ENCODE data around the gene PEX16. TPM values are rescaled to one million over a fixed set of nuclear protein-coding genes. Genes with fewer than 3 reads are reported as not detected.

Gene PEX16
- total and polyA plus RNA-seq, 5 donors: 14.3 to 17.7 (median 16.7) TPM

DNA sequence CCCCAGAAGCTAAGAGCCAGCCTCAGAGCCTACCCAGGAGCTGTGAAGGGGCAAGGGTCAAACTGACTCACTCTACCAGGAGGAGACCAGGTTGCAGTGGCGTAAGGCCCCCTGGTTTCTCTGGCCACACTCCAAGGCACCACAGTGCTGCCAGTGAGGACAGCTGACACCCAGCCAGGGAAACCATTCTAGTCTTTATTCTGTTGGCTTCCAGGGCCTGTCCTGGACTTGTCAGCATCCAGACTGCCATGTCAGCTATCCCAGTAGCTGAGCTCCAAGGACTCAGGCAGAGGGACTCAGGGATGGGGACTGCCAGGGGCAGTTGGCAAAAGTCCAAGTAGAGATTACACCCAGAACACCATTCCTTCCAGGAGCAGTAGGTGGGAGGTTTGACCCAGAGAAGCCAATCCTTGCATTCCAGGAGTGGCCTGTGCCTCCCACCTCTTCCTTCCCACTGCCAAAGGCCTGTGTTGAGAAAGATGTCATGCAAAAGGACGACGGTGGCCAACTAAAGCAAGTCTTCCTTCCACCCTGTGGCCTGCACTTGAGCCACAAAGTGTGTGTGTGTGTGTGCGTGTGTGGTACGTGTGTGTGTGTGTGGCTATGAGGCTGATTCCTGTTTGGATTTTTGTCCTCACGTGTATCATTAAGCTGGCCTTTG, 35.8 kb downstream of the PEX16 start:
- Histone ChIP-seq H3K4me3 (ENCODE audit: low read length) (no peak overlapping the region), H3K4me1 (ENCODE audit: control insufficient read depth, insufficient read depth, low read length) (no peaks in the 10 kb centered on the region), H3K27ac (ENCODE audit: low read length) (no peak overlapping the region), H3K27me3 (ENCODE audit: control insufficient read depth, insufficient read depth) (no peaks in the 10 kb centered on the region), H3K9me3 (ENCODE audit: control insufficient read depth, low read length) (no peaks in the 10 kb centered on the region)
- ATAC-seq (no peak), DNase-seq (peak in 1 of 3 donors; percentile 24)
- 65% methylated on average over 6 of the region's 6 CpGs for WGBS
- intact Hi-C loops (cut with DNase I): no loop called here

DNA sequence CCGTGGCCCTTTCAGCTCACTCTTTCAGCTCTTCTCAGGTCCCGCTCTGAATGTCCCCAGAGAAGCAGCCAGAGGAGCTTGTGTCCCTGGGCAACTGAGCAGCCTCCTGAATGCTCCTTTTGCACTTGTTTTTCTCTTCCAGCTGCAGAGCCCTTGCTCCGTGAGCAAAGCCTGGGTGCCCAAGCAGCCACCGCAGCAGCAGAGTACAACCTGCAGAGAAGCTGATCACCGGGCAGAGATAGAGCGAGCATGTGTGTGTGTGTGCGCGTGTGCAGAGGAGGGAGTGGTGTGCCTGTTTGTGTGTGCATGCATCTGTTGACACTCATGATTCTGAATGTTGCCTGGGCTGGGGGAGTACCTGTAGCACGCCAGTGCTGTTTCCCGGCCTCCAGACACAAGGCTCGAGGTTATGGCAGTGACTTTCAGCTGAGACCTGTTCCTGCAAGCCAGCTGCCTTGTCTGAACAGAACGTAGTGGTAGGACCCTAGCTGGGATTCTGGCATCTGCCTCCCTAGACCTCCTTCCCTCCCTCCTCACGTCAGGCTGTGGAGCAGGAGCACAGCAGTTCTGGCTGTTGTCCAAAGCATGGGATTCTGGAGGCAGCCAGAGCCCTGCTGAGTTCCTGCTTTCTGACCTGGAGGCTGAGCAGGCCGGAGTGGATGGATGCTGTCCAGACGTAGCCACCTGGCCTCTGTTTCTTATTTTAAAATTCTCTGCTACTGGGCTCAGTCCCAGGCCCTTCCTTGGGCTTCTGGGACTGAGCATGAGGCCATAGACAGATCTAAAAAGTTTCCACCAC, 36.7 kb downstream of the PEX16 start:
- Histone ChIP-seq H3K4me3 (ENCODE audit: low read length) (no peak overlapping the region), H3K27ac (ENCODE audit: low read length) (no peak overlapping the region), H3K9me3 (ENCODE audit: control insufficient read depth, low read length) (no peaks in the 10 kb centered on the region), H3K4me1 (ENCODE audit: control insufficient read depth, insufficient read depth, low read length) (no peaks in the 10 kb centered on the region), H3K27me3 (ENCODE audit: control insufficient read depth, insufficient read depth) (no peaks in the 10 kb centered on the region)
- ATAC-seq: no peak
- 74% methylated on average over 15 of the region's 15 CpGs for WGBS
- DNase-seq: peak in 1 of 3 donors; percentile 18
- intact Hi-C loops (cut with DNase I): no loop called here

DNA sequence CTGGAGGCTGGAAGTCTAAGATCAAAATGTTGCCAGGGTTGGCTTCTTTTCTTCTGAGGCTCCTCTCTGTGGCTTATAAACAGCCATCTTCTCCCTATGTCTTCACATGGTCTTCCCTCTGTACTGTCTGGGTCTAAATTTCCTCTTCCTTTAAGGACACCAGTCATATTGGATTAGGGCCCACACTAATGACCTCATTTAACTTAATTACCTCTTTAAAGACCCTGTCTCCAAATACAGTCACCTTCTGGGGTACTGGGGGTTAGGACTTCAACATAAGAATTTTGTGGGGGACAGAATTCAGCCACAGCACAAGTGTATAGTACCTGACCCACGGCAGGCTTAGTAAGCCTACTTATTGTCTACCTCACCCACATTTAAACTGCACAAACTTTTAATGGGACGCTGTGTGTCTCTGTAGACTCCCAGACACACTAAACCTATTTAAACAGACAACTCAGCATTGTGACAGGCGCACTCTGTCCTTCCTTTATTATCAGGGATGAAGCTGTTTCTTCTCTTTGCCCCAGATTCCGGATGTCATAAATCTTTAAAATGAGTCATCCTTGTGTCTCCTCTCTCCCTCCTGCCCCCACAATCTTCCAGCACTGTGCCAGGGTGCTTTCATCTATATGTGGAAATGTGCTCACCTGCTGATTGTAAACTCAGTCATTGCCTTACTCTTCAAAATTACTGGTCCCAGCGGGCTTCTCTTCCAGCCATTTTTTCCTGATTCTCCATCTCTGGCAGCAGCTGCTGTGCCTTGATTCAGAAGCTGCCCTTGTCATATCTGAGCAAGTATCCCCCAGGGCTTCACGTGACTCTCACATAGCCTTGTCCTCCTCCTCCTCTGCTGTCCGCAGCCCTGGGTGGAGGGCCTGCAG, 37.6 kb downstream of the PEX16 start:
- Histone ChIP-seq H3K27me3 (ENCODE audit: control insufficient read depth, insufficient read depth) (no peaks in the 10 kb centered on the region), H3K9me3 (ENCODE audit: control insufficient read depth, low read length) (no peaks in the 10 kb centered on the region), H3K4me1 (ENCODE audit: control insufficient read depth, insufficient read depth, low read length) (no peaks in the 10 kb centered on the region), H3K27ac (ENCODE audit: low read length) (no peak overlapping the region), H3K4me3 (ENCODE audit: low read length) (no peak overlapping the region)
- WGBS: 69% methylated on average over 7 of the region's 7 CpGs
- peak in 1 of 3 donors; percentile 40 for DNase-seq
- intact Hi-C loops (cut with DNase I): no loop called here
- ATAC-seq: no peak

DNA sequence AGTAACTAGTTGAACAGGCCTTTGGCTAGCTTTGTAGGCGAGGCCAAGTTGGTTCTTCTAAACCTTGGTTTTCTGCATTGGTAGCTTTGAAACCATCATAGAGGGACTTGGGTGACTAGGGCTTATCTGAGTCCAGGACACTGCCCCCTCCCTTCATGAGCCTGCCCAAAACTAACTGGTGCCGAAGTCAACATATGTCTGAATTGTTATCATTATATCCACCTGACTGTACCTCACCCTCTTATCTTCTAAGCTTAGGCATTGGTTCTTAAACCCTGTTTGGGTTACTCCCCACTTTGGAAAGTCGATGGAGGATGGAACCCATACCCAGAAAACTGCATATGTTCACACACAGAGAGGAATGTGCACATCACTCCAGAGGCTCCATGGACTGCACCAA, 39.8 kb downstream of the PEX16 start:
- Histone ChIP-seq H3K9me3 (ENCODE audit: control insufficient read depth, low read length) (no peaks in the 10 kb centered on the region), H3K27ac (ENCODE audit: low read length) (no peak overlapping the region), H3K27me3 (ENCODE audit: control insufficient read depth, insufficient read depth) (no peaks in the 10 kb centered on the region), H3K4me1 (ENCODE audit: control insufficient read depth, insufficient read depth, low read length) (no peaks in the 10 kb centered on the region), H3K4me3 (ENCODE audit: low read length) (no peak overlapping the region)
- WGBS: 94% methylated on average over 3 of the region's 3 CpGs
- intact Hi-C loops (cut with DNase I): no loop called here
- DNase-seq (no peak), ATAC-seq (no peak)

DNA sequence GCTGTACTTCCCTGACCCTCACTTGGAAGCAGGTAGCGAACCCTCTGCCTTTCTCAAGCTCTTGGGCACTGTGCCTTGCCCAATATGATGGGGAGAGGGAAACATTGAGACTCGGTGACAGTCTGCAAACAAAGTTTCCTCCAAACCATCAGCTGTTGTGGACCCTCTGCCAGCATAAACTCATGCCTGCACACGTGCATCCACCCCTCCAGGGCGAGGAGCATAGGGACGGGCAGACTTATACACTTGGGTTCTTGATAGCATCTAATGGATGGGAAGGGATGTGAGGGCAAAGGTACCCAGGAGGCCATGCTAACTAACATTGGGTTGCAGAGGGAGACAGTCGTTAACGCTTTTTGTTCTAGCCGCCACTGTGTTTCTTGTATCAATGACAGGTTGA, 40.5 kb downstream of the PEX16 start:
- DNase-seq (no peak), ATAC-seq (no peak)
- peak overlapping the region; percentile 0 for H3K27ac ChIP-seq (ENCODE audit: low read length)
- H3K27me3 ChIP-seq (ENCODE audit: control insufficient read depth, insufficient read depth): no peaks in the 10 kb centered on the region
- H3K4me3 ChIP-seq (ENCODE audit: low read length): no peak overlapping the region
- 91% methylated on average over 8 of the region's 8 CpGs for WGBS
- H3K4me1 ChIP-seq (ENCODE audit: control insufficient read depth, insufficient read depth, low read length): no peaks in the 10 kb centered on the region
- H3K9me3 ChIP-seq (ENCODE audit: control insufficient read depth, low read length): no peaks in the 10 kb centered on the region
- intact Hi-C loops (cut with DNase I): no loop called here

DNA sequence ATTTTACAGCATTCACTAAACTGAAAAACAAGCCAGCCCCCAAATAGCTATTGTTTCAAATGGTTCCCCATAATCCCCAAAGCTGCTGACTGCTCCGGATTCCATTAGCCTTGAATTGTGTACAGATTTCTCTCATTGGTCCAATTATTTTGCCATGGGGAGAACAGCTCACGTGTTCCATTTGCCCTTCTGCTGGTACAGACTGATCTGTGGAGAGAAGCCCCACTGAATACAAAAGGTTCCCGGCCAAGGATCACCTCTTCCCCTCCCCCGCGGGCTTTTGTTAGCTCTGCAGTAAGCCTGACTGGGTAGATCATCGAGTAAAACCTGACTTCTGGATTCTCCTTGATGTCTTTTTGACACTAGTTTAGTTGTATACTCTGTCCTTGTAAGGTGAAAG, 41.3 kb downstream of the PEX16 start:
- no peak for DNase-seq
- WGBS: 67% methylated on average over 6 of the region's 6 CpGs
- Histone ChIP-seq H3K27ac (ENCODE audit: low read length) (no peak overlapping the region), H3K4me1 (ENCODE audit: control insufficient read depth, insufficient read depth, low read length) (no peaks in the 10 kb centered on the region), H3K4me3 (ENCODE audit: low read length) (no peak overlapping the region), H3K9me3 (ENCODE audit: control insufficient read depth, low read length) (no peaks in the 10 kb centered on the region), H3K27me3 (ENCODE audit: control insufficient read depth, insufficient read depth) (no peaks in the 10 kb centered on the region)
- intact Hi-C loops (cut with DNase I): no loop called here
- peak in 1 of 2 donors; percentile 32 for ATAC-seq

DNA sequence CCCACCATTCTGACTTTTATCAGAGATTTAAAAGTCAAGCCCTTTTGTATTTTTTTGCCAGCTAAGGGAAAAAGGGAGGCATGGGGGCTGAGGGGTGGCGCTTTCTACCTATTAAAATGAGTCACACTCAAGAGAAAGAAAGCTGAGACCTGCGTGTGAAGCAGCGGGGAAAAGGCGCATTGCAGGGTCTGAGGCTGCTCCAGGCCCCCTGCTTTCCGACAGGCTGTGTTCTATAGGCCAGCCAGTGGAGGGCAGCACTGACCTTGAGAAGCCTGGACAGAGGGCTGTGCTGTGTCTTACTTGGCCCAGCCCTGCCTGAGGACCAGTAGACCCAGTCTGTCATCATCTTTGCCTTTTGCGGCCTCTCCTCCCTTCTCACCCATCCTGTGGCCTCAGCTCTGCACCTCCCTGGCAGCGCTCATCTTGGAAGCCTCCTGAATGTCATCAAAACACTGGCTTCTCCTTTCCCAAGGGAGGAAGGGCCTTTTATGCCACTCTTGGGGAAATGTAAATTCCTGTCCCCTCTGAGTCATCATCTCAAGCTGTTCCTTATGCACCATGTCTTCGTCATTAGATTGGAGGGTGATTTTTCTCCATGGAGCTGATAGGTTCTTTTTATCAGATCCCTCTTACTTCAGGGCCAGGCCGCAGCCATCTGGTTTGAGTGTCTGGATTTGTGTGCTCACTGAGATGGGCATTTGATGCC, 44.9 kb downstream of the PEX16 start:
- Histone ChIP-seq H3K4me3 (ENCODE audit: low read length) (no peak overlapping the region), H3K27ac (ENCODE audit: low read length) (no peak overlapping the region), H3K9me3 (ENCODE audit: control insufficient read depth, low read length) (no peaks in the 10 kb centered on the region), H3K4me1 (ENCODE audit: control insufficient read depth, insufficient read depth, low read length) (no peaks in the 10 kb centered on the region), H3K27me3 (ENCODE audit: control insufficient read depth, insufficient read depth) (no peaks in the 10 kb centered on the region)
- DNase-seq (peak in 1 of 3 donors; percentile 55), ATAC-seq (peak; percentile 37 to 71)
- intact Hi-C loops (cut with DNase I): no loop called here
- WGBS: 63% methylated on average over 9 of the region's 9 CpGs

DNA sequence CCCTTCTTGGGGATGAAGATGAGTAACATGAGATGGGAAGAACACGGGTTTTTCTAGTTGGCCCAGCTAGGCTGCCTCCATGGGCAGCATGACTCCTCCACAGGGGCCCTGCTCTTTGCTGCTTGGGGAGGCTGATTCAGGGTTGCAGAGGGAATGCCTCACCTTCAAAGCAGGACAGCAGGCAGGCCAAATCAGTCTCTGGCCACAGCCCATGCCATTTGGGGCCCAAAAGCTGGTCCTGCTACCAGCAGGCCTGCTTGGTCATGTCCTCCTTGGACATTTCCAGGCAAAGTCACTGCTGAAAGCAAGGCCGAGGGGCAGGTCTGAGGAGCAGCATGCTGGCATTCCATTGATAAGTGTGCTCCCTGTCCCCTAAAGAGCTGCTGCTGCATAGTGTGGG, 46.0 kb downstream of the PEX16 start:
- no peak overlapping the region for H3K4me3 ChIP-seq (ENCODE audit: low read length)
- no peak overlapping the region for H3K27ac ChIP-seq (ENCODE audit: low read length)
- DNase-seq (no peak), ATAC-seq (no peak)
- intact Hi-C loops (cut with DNase I): no loop called here
- no peaks in the 10 kb centered on the region for H3K27me3 ChIP-seq (ENCODE audit: control insufficient read depth, insufficient read depth)
- 92% methylated on average over 2 of the region's 2 CpGs for WGBS
- no peaks in the 10 kb centered on the region for H3K9me3 ChIP-seq (ENCODE audit: control insufficient read depth, low read length)
- no peaks in the 10 kb centered on the region for H3K4me1 ChIP-seq (ENCODE audit: control insufficient read depth, insufficient read depth, low read length)

DNA sequence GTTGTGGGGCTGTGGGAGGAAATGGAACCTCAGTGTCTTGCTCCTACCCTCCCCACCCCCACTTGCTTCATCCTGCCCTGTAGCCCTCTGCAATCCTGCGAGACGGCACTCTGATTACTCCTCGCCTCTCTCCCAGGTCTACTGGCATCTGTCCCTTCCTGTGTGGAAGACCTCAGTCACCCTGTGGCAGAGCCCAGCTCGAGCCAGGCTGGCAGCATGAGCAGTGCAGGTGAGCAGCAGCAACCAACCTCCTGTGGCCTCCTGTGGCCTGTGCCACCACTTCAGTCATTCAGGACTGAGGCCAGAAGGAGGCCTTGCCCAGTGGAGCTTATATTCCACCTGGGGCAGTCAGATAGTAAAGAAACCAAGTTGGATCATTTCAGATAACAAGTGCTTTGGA, 47.0 kb downstream of the PEX16 start:
- H3K4me1 ChIP-seq (ENCODE audit: control insufficient read depth, insufficient read depth, low read length): no peaks in the 10 kb centered on the region
- H3K27ac ChIP-seq (ENCODE audit: low read length): no peak overlapping the region
- ATAC-seq (no peak), DNase-seq (no peak)
- no peak overlapping the region for H3K4me3 ChIP-seq (ENCODE audit: low read length)
- intact Hi-C loops (cut with DNase I): no loop called here
- WGBS: 74% methylated on average over 4 of the region's 4 CpGs
- no peaks in the 10 kb centered on the region for H3K9me3 ChIP-seq (ENCODE audit: control insufficient read depth, low read length)
- no peaks in the 10 kb centered on the region for H3K27me3 ChIP-seq (ENCODE audit: control insufficient read depth, insufficient read depth)

DNA sequence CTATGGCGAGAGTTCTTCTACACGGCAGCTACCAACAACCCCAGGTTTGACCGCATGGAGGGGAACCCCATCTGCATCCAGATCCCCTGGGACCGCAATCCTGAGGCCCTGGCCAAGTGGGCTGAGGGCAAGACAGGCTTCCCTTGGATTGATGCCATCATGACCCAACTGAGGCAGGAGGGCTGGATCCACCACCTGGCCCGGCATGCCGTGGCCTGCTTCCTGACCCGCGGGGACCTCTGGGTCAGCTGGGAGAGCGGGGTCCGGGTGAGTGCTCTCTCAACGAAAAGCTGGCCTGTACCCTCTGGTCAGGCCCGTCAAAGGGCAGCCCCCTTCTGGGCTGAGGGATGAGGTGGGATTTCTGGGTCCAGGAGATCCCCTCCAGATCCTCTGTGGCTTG, 48.1 kb downstream of the PEX16 start:
- WGBS: 85% methylated on average over 12 of the region's 12 CpGs
- Histone ChIP-seq H3K4me3 (ENCODE audit: low read length) (no peak overlapping the region), H3K27ac (ENCODE audit: low read length) (no peak overlapping the region), H3K27me3 (ENCODE audit: control insufficient read depth, insufficient read depth) (no peaks in the 10 kb centered on the region), H3K4me1 (ENCODE audit: control insufficient read depth, insufficient read depth, low read length) (no peaks in the 10 kb centered on the region), H3K9me3 (ENCODE audit: control insufficient read depth, low read length) (no peaks in the 10 kb centered on the region)
- intact Hi-C loops (cut with DNase I): no loop called here
- DNase-seq (no peak), ATAC-seq (no peak)

Data from right cardiac atrium (tissue), 5 donors.